GM18498 (cell line): ENCODE results near the gene RAET1E.

Experiments used
- ATAC-seq: cut with Tn5 transposase; IDR thresholded peaks from one replicate; pipeline ENCODE4 v1.9.1; 2021; ENCODE audit warnings: mild to moderate bottlenecking, moderate library complexity; ENCODE audit not compliant: unreplicated experiment

RAET1E gene

DNA sequence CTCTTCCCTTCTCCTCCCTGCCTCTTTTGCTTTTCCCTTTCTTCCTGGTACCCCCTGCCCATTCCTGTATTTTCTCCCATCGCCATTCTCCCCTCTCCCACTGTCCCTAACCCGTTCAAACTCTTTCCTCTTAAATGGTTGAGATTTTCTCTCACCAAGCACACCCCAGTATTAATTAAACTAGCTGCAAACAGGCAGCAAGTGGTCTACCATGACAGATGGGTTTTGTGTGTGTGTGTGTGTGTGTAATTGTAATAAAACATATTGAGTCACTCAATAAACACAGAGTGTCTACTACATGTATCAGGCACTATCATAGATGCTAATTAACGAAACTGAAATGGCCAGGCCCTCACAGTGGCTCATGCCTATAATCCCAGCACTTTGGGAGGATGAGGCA is 6.7 kb downstream of the RAET1E start:
- ATAC-seq, result no peak

DNA sequence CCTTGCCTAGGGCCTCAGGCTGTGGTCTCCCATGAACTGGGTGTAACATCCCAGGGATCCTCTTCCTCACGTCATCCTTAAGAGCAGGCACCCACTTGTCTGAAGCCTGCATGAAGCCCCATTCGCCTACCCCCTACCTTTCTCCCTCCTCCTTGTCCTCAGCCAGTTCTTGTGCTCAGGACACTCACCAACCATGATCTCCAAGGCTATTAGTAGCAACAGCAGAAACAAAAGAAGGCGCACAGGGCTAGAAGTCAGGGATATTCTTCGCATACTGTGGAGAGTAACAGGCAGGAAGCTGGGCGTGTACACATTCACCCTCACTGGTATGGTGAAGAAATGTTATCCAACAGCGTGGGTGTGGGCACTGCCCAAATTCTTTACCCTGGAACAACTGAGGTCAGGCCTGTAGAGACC is 7.3 kb downstream of the RAET1E start:
- no peak for ATAC-seq

DNA sequence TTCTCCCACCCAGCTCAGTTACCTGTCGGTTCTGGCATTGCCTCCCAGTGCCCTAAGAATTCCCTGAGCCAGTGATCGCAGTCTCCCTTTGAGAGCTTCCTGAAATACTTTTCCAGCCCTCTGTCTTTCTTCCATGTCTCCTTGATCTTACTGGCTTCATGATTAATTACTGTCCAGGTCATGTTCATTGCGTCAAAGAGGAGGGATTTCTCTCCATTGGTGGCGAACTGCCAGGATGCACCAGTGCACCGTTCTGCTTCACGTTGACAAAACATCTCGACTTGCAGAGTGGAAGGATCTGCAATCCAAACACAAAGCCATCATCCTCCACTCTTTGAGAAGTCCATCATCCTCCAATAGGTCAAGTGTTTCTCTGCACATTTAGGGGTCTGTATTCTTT is 8.6 kb downstream of the RAET1E start:
- no peak for ATAC-seq

DNA sequence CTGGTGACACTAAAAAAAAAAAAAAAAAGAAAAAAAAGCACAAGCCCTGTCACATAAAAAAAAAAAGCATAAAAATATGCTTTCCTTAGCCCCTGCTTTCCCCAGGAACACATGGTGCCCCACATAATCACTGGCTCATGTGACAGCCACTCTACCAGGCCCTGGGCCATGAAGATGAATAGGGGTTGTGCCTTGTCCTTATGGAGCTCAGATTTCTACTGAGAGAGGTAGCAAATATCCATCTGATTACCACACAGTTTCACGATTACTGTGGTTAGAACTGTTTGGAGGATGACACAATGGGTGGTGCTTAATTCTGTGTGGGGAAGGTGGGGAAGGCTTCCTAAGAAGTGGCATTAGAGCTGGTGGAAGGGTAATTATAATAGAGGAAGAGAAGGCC is 9.3 kb downstream of the RAET1E start:
- no peak for ATAC-seq

DNA sequence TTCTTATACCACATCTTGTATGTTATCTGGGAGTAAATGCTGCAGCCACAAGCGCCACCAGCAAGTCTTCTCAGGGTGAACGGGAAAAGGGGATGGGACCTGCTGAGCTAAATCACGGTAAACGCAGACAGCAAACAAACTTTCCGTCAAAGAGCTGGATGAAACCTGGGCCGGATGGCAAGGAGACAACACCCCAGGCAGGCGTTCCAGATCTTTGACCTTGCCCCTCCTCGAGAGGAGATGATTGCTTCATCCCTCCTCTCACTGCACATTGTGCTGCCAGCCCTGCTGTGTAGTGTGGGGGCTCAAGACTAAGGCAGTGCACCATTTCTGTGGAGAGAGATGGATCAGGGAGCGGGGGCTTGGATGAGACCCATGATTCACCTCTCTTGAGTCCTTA is 9.8 kb downstream of the RAET1E start:
- ATAC-seq, result no peak

DNA sequence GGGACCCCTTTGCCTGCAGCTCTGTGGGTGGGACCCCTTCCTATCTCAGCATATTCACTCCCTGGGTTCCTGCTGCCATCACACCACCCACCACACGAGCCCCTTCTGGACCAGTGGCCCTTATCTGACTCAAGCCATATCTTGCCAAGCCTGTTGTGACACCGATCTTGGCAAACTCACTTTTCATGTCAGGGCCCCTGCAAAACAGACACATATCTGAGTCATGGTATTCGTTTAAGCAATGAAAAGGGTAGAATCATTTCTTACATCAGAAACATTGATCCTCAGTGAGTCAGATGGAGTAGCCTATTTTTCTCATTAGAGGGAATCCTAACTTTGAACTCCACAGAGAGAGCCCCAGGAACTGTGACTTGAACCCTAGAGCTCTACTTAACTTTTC is 10.6 kb downstream of the RAET1E start:
- no peak for ATAC-seq

DNA sequence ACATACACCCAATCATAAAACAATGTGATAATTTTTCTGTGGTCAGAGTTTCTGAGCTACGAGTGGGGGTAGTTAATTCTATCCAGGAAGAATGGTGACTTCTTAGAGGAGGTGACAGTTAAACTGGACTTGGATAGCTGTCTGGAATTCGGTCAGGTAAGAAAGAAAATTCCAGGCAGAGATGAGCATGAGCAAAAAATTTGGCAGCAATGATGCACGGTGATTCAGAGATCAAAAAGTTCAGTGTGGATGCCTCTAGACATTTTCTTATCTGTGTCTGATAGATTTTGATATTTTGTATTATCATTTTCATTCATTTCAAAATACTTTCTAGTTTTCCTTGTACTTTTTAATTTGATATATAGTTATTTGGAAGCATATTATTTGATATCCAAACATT is 12.0 kb downstream of the RAET1E start:
- ATAC-seq, result no peak

DNA sequence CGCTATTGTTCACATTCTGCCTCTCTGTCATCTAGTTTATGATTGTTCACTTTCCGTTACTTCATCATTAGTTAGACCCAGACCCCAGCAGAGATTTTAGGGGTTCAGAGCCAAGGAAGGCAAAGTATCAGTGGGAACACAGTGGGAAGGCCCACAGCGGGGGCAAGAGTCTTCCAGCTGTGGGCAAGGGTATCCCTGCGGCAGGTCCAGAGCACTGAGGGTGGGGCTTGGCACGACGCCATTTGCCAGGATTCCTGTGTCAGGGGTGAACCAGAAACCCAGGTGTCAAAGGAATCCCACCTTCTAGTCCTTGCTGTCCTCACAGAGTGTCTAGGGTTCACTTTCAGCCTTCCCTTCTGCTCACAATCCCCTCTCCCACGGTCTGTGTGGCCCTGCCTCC is 13.3 kb downstream of the RAET1E start:
- no peak for ATAC-seq

DNA sequence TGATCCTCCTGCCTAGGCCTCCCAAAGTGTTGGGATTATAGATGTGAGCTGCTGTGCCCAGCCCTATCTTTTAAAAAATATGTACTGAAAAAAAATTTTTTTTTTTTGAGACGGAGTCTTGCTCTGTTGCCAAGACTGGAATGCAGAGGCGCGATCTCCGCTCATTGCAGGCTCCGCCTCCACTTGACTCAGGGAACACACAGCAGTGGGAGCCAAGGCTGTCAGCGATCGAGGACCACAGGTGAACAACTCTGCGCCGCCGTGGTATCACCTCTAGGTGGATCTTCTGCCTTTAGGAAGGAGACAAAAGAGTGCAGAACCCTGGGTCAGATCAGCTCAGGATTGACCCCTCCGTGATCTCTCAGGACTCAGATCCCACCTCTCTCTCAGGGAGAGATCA is 13.7 kb downstream of the RAET1E start:
- ATAC-seq, result no peak

DNA sequence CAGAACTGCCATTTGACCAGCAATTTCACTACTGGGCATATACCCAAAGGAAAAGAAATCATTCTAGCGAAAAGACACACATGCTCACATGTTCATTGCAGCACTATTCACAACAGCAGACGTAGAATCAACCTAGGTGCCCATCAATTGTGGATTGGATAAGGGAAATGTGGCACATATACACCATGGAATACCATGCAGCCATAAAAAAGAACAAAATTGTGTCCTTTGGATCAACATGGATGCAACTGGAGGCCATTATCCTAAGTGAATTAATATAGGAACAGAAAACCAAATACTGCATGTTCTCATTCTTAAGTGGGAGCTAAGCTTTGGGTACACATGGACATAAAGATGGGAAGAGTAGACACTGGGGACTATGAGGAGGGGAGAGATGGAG is 16.1 kb downstream of the RAET1E start:
- no peak for ATAC-seq

DNA sequence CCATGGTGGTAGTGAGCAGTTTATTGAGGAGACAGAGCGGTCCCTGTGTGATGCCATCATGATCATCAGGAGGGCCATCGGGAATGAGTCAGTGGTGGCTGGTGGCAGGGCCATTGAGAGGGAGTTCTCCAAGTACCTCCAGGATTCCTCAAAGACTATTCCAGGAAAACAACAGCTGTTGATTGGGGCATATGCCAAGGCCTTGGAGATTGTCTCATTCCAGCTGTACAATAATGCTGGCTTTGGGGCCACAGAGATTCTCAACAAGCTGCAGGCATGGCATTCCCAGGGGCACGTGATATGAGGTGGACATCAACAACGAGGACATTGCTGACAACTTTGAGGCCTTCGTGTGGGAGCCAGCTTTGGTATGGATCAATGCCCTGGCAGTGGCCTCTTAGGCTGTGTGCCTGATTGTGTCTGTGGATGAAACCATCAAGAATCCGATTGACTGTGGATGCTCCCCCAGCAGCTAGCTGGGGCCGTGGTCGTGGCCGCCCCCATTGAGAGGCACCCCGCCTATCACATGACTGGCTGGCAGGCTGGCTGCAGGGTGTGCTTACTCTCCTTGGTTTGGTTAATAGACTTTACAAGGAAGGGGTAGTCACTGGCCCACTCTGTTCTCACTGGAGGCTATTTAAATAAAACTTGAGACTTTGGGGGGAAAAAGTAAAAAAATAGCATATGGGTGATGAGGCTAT is 16.7 kb downstream of the RAET1E start:
- ATAC-seq, result no peak

DNA sequence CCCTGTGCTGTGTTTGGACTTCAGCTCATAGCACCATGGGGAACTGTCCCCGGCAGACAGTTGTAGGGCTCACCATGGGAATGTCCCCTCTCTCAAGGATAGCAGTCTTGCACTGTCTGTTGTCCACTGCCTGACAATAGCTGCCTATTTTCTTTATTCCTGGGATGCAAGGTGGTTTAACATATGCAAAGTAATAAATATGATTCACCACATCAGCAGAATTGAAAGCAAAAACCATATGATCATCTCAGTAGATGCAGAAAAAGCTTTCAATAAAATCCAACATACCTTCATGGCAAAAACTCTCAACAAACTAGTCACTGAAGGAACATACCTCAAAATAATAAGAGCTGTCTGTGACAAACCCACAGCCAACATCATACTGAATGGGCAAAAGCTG is 20.3 kb downstream of the RAET1E start:
- no peak for ATAC-seq

DNA sequence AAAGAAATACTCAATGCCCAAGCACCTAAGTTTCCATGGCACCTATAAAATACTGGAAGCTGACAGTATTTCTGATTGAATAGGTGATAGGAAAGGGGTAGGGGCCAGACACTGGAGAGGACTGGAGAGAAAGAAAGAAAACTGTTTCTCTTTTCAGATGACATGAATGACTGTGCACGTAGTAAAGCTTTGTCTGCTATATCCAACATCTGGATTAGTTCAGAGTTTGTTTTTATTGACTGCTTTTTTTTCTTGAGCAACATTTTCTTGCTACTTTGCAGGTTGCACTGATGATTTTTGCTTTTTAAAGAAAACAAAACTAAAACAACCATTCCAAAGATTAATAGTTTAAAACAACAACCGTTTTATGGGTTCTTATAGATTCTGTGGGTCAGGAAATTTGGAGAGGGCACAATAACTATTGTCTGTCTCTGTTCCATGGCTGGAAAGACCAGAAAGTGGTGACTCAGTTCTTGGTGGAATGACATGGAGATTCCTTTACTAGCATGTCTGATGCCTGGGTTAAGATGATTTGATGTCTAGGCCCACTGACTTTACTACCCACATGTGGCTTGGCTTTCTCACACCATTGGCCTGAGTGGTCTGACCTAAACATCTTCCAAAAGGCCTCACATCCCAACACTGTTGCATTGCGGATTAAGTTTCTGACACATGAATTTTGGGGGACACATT is 21.5 kb downstream of the RAET1E start:
- no peak for ATAC-seq

DNA sequence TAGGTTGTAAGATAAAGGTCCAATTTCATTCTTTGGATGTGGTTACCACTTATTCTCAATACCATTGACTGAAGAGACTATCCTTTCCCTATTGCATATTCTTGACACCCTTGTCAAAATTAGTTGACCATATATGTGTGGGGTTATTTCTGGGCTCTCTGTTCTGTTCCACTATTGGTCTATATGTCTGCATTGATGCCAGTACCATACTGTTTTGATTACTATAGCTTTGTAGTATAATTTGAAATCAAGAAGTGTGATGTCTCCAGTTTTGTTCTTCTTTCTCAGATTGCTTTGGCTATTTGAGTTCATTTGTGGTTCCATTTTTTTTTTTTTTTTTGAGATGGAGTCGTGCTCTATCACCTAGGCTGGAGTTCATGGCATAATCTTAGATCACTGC is 25.7 kb downstream of the RAET1E start:
- ATAC-seq, result no peak

DNA sequence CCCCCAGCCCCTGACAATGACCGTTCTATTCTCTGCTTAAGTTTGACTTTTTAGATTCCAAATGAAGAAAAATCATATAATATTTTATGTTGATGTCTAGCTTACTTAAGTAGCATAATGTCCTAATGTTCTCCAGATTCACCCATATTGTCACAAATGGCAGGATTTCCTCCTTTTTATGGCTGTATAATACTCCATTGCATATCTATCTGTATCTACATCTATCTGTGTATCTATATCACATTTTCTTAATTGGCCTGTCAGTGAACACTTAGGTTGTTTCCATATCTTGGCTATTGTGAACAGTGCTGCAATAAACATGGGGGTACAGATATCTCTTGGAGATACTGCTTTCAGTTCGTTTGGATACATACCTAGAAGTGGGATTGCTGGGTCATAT is 26.7 kb downstream of the RAET1E start:
- ATAC-seq, result no peak

DNA sequence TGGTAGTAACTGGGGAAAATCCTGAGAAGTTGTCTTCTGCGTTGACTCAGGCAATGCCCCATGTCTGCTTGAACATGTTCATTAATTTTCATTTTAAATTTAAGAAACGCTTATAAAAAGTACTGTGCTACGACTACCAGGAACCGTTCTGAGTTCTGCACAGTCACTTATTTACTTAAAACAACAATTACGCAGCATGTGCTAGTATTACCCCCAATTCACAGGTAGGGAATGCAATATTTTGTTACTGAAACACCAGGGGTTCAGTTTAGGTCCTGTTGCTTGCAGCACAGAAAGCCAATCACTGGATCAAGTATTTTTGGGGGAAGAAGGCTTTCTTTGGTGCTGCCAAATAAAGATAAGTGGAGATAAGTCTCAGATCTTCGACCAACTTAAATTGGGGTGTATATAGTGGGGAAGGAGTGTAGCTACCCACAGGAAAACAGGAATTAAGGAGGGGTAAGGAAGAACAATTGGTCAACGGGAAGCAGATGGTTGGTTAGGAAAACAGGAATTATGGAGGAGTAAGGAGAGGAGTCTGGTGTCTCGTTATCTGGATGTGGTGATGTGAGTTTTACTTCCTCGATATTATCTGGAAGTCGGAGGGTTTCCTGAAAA is 28.5 kb downstream of the RAET1E start:
- no peak for ATAC-seq

DNA sequence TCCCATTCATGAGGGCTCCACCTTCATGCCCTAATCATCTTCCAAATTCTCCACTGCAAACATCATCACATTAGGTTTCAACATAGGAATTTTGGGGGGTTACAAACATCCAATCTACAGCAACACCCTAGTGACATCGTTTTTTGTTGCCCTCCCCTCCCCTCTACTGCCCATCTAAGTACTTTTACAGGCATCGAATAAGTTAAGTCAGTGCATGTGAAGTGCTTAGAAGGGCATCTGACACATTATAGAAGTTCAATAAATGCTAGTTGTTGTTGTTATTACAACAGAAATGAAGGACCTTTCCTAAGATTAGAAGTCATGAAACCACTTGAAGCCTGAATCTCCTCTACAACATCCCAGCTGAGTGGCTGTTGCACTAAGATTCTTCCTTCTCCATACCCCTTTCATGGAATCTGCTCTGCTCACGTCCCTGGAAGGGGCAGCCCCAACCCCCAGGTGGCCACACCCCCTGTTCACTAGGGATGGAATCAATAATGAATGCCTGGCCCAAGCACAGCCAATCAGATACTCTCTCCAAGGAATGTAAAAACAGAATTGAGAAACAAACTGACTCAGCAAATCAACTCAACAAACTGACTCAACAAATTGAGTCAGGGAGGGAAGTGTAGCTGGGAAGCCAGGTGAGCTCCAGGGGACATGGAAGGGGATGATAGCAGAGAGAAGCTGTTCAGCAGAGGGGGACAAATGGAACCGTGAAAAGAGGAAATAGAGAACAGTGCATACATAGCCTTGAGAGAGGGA is 29.9 kb downstream of the RAET1E start:
- ATAC-seq, result no peak

DNA sequence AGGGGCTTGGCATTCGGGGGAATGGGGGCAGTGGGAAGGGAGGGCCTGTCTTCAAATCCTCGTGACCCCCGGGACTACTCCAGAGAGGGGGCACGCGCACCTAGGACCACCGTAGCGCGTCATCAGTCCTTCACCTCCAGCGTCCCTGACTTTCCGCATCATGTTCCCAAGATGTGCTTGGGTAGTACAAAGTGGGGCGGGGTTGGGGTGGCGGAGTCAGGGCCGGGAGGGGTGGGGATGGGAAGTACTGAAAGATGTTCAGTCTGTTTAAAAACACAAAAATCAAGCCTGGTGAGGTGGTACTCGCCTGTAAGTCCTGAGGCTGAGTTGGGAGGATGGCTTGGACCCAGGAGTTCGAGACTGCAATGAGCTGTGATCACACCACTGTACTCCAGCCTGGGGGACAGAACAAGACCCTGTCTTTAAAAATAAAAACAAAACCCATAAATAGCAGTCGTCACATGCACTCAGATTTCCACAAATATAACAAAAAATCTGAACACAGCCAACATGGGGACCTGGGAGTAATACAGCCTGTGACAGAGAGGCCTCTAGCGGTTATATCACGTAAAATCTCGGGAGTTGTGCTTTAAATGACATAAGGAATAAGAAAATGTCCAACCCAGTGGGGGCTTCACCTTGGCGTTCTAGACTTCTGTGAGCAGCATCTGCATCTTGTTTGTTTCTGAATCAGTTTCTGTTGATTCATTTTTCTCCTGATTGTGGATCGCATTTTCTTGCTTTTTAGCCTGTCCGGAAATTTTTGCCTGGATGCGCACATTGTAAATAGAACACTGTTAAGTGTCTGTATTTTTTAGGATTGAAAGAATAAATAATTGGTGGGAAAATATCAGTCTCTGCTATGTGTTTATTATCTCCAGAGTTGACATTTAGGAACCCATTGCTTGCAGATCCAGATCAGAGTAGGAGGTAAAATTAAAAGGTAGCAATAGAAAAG is 33.1 kb downstream of the RAET1E start:
- ATAC-seq, result no peak

DNA sequence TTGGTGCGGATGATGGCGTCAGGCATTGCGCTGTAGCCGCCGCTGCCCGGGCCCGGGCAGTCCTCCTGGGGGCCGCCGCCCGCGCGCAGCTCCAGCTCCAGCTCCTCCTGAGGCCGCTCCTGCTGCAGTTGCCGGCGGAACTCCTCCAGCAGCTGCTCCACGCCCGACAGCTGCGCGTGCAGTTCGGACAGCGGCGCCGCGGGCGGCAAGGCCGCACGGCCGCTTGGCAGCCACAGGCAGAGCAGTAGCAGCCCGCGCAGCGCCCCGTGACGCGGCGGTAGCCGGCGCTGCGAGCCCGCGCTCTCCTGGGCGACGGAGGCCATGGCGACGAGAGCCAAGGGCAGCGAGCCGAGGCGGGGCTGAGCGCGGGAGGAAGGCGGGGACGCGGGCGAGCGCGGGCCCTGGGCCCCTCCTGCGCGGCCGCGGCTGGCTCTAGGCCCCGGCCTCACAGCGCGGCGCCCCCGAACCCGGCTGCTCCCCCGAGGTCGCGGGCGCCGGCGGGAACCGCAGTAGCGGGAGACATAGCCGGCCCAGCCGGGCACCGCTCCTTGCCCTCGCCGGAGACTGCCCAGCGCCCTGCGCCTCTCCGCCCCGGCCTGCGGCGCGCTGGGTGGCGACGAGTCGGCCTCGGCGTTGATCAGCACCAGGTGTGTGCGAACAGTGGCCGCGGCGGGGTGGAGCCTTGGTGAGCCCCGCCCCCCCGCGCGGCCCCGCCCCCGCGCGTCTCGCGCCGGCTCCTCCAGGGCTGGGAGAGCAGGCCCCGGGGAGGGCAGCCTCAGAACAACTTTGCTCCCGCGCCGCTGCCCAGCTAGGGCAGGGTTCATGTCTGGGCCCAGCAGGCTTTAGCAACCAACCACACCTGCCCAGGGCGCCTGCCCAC is 34.0 kb downstream of the RAET1E start, which contains the start of gene LRP11:
Gene LRP11 (minus strand): TSS at position 662 of the 880 bp plus-strand sequence. CDS start 339 bp downstream, at position 323.
- peak; percentile 83 for ATAC-seq
